Panc1 (cell line): ENCODE results near the gene RANBP1. TPM values are rescaled to one million over a fixed set of nuclear protein-coding genes. Genes with fewer than 3 reads are reported as not detected.

Experiments used
- ATAC-seq: fragments of 200-7000 bp; cut with Tn5 transposase; 2 replicates; pipeline ENCODE4 v1.9.1; 2020; ENCODE audit warnings: mild to moderate bottlenecking, moderate library complexity
- BruUV-seq: library from RNA; stranded (reverse); fragments of 400-500 nt; replicated peaks from 2 replicates; lab custom pipeline; 2021; lab: Mats Ljungman, UMichigan
- CTCF ChIA-PET: fragments of 300-600 bp; sonication (Branson Sonifier 250); formaldehyde crosslinking; loops from one replicate; lab custom pipeline; 2022; ENCODE audit warnings: antibody characterized with exemption; lab: Charles Lee
- POLR2A ChIA-PET: fragments of 300-600 bp; sonication (Branson Sonifier 250); formaldehyde crosslinking; loops from one replicate; lab custom pipeline; 2022; ENCODE audit warnings: antibody characterized with exemption; lab: Charles Lee
- DNase-seq: peaks from one replicate; pipeline ENCODE4 v3.0.0-alpha.2; 2010; ENCODE audit warnings: low read depth, low spot score
- H3K27ac ChIP-seq: 2 replicates; pipeline ENCODE4 v1.5.1; 2011; ENCODE audit warnings: mild to moderate bottlenecking, low read length, inconsistent platforms
- H3K27me3 ChIP-seq: fragments of 200-500 bp; sonication (Bioruptor generic); 2 replicates; pipeline ENCODE4 v1.6.0; 2014; ENCODE audit warnings: low read length, inconsistent platforms; ENCODE audit not compliant: control insufficient read depth, insufficient read depth
- H3K36me3 ChIP-seq: fragments of 200-500 bp; sonication (Bioruptor generic); 2 replicates; pipeline ENCODE4 v1.5.1; 2014; ENCODE audit warnings: inconsistent platforms, mild to moderate bottlenecking, low read length, moderate library complexity; ENCODE audit not compliant: control insufficient read depth, insufficient read depth
- H3K4me1 ChIP-seq: 2 replicates; pipeline ENCODE4 v1.5.1; 2011; ENCODE audit warnings: inconsistent platforms, mild to moderate bottlenecking, low read length, moderate library complexity; ENCODE audit not compliant: control insufficient read depth, insufficient read depth
- H3K4me3 ChIP-seq, 2 experiments: 2 replicates each; pipeline ENCODE4 v1.5.1; 2011 to 2012; ENCODE audit warnings: low read depth in 2 of 2, low read length in 2 of 2, mild to moderate bottlenecking in 2 of 2, inconsistent platforms in 1 of 2, moderate library complexity in 1 of 2
- H3K9me3 ChIP-seq: fragments of 200-500 bp; sonication (Bioruptor generic); 2 replicates; pipeline ENCODE4 v1.5.1; 2014; ENCODE audit warnings: low read depth, mild to moderate bottlenecking, inconsistent platforms, low read length, moderate library complexity; ENCODE audit not compliant: control insufficient read depth, insufficient read depth
- CTCF ChIP-seq: fragments of 450-650 bp; IDR thresholded peaks from 2 replicates; pipeline ENCODE4 v1.5.1; 2017; ENCODE audit warnings: mild to moderate bottlenecking
- POLR2AphosphoS5 ChIP-seq: IDR thresholded peaks from 2 replicates; pipeline ENCODE4 v1.6.1; 2012; ENCODE audit warnings: mild to moderate bottlenecking, low read depth, low read length, moderate library complexity
- REST ChIP-seq, 2 experiments: IDR thresholded peaks; 2 replicates each; pipeline ENCODE4 v1.6.1; 2011 to 2012; ENCODE audit warnings: low read depth in 2 of 2, control low read depth in 1 of 2, low read length in 1 of 2, mild to moderate bottlenecking in 1 of 2, moderate library complexity in 1 of 2; ENCODE audit not compliant: insufficient read depth in 1 of 2
- SIN3A ChIP-seq: IDR thresholded peaks from 2 replicates; pipeline ENCODE4 v1.6.1; 2012; ENCODE audit warnings: low read depth, mild to moderate bottlenecking, low read length, moderate library complexity, borderline replicate concordance; ENCODE audit not compliant: insufficient read depth
- TCF7L2 ChIP-seq: IDR thresholded peaks from 2 replicates; pipeline ENCODE4 v1.6.1; 2011; ENCODE audit warnings: mild to moderate bottlenecking, low read depth, low read length, inconsistent platforms
- in situ Hi-C: cut with HindIII; loops from 2 replicates; pipeline ENCODE4 v1.10.0; 2016; ENCODE audit warnings: low sequenced_read_pairs, low pct_unique_long_range_greater_than_20kb
- intact Hi-C: fragments of 100-400 bp; cut with micrococcal nuclease; formaldehyde crosslinking; loops from one replicate; pipeline ENCODE4 v1.10.0; 2022; ENCODE audit not compliant: unreplicated experiment
- total RNA-seq: library from RNA; stranded (reverse); gene quantifications from one replicate; pipeline ENCODE4 v1.2.1, GENCODE V29; 2021; ENCODE audit not compliant: unreplicated experiment

The RANBP1 gene
- total RNA-seq, 1 experiment from 2014 or later: 232 TPM

DNA sequence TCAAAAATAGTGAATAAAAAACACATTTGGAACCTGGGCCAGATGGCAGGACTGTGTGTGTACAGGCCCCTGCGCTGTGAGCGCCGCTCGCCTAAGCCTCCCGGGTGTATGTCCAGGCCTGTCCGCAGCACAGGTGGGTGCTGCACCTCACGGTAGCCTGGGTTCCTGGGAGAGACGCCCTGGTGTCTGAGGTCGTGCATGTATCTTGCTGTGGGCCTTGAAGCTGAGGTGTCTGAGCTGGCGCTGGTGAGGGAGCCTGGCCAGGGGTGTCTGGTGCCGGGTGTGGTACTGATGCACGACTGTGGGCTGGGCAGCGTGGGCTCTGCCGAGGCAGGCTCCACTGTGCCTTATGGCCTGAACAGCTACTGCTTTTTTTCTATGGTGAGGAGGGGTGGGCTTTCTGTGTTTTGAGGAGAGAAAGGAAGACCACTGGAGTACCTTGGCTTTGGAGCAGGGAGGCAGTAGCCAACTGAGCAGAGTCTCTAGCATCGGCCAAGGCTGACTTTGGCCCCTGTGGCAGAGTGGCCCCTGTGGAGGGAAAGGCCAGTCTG, 11.5 kb downstream of the RANBP1 start:
- BruUV-seq: no TSS peak
- Histone ChIP-seq H3K36me3 (peaks cover 3% of the 10 kb centered on the region), H3K27ac (no peak overlapping the region), H3K4me3 (no peak overlapping the region), H3K27me3 (no peaks in the 10 kb centered on the region), H3K9me3 (no peaks in the 10 kb centered on the region), H3K4me1 (no peaks in the 10 kb centered on the region; the same call in 1 of the 2 replicates)
- POLR2A ChIA-PET: no interaction called here
- in situ Hi-C loops (no loop called here), intact Hi-C loops (no loop called here)
- TF ChIP-seq REST (IDR thresholded peaks at IDR 0.05; ENCODE audit: insufficient read depth in 1 of 2, low read depth in 2 of 2, low read length in 1 of 2): no peak
- TF ChIP-seq TCF7L2: no peak
- TF ChIP-seq POLR2AphosphoS5: no peak; the same call in 1 of the 2 replicates
- no peak for TF ChIP-seq CTCF
- no peak for TF ChIP-seq SIN3A
- DNase-seq (no peak), ATAC-seq (no peak)
- CTCF ChIA-PET: interaction anchor here (0.6 kb wide), 1 partner anchor 16 kb away, joined by 8 read pairs; no protein-coding TSS in a partner anchor

- in situ Hi-C loops (no loop called here), intact Hi-C loops (no loop called here)
- no peak overlapping the region for H3K27ac ChIP-seq
- no peaks in the 10 kb centered on the region; the same call in 1 of the 2 replicates for H3K4me1 ChIP-seq
- ChIA-PET CTCF (no interaction called here), POLR2A (no interaction called here)
- no TSS peak for BruUV-seq
- H3K36me3 ChIP-seq: peaks cover 2% of the 10 kb centered on the region; the same call in 1 of the 2 replicates
- DNase-seq: no peak
- H3K27me3 ChIP-seq: no peaks in the 10 kb centered on the region
- ATAC-seq: no peak
- TF ChIP-seq POLR2AphosphoS5: no peak
- TF ChIP-seq CTCF: no peak
- TF ChIP-seq TCF7L2: no peak
- TF ChIP-seq SIN3A: no peak
- no peak for TF ChIP-seq REST (IDR thresholded peaks at IDR 0.05; ENCODE audit: insufficient read depth in 1 of 2, low read depth in 2 of 2, low read length in 1 of 2)
- H3K9me3 ChIP-seq: no peaks in the 10 kb centered on the region
- H3K4me3 ChIP-seq: no peak overlapping the region
Observed at GRCh38 chr22:20127869-20128618, 12.1 kb downstream of the RANBP1 start.
